Measurements from ENCODE around the gene MAMDC2.

Gene MAMDC2

GRCh38 chr9:70127540-70128416, 84.1 kb downstream of the MAMDC2 start:
- Histone ChIP-seq H3K9ac (ENCODE audit: low read length) (no peak overlapping the region), H3K14ac (ENCODE audit: low read length in 2 of 2) (no peak overlapping the region), H3K27ac (ENCODE audit: low read length, poor library complexity, severe bottlenecking) (no peak overlapping the region), H3K23ac (ENCODE audit: low read length in 2 of 2) (no peak overlapping the region), H3K27me3 (ENCODE audit: control insufficient read depth in 1 of 2, insufficient read depth in 1 of 2, low read length in 2 of 2) (peaks cover 0 to 3% of the 10 kb centered on the region in 2 experiments), H4K91ac (ENCODE audit: low read length) (no peak overlapping the region), H3K4me2 (ENCODE audit: low read length, poor library complexity, severe bottlenecking) (no peak overlapping the region), H3K79me1 (replicated peaks; ENCODE audit: low read length, poor library complexity, severe bottlenecking) (peaks cover 25% of the 10 kb centered on the region), H2BK15ac (ENCODE audit: low read depth, poor library complexity, severe bottlenecking) (no peak overlapping the region), H3K18ac (ENCODE audit: low read depth in 1 of 2, low read length in 2 of 2) (no peak overlapping the region), H2BK5ac (ENCODE audit: low read depth, low read length, poor library complexity, severe bottlenecking) (no peak overlapping the region), H3K36me3 (ENCODE audit: control insufficient read depth in 1 of 2, insufficient read depth in 2 of 2, low read depth in 1 of 2, low read length in 2 of 2) (peaks cover 0 to 37% of the 10 kb centered on the region in 2 experiments), H3K4me1 (ENCODE audit: control insufficient read depth, insufficient read depth, low read depth, low read length) (peaks cover 3% of the 10 kb centered on the region), H3K4me3 (ENCODE audit: insufficient read depth in 1 of 2, low read depth in 1 of 2, low read length in 2 of 2) (no peak overlapping the region), H4K8ac (ENCODE audit: low read length) (no peak overlapping the region), H2AK5ac (ENCODE audit: low read length, severe bottlenecking) (no peak overlapping the region), H3K4ac (ENCODE audit: low read depth in 1 of 2, low read length in 2 of 2) (no peak overlapping the region), H2BK12ac (ENCODE audit: low read length in 2 of 2) (no peak overlapping the region), H3K9me3 (ENCODE audit: control insufficient read depth, low read length) (no peaks in the 10 kb centered on the region), H2AFZ (ENCODE audit: low read depth, low read length) (no peak overlapping the region), H2BK120ac (ENCODE audit: low read depth, low read length) (no peak overlapping the region)
- 95% methylated on average over 5 of the region's 7 CpGs for WGBS
- no peak for DNase-seq

GRCh38 chr9:70130266-70130665, 86.6 kb downstream of the MAMDC2 start:
- WGBS, result 82% methylated on average over 2 of the region's 2 CpGs
- Histone ChIP-seq H2AK5ac (ENCODE audit: low read length, severe bottlenecking) (no peak overlapping the region), H3K4ac (ENCODE audit: low read depth in 1 of 2, low read length in 2 of 2) (no peak overlapping the region), H3K9me3 (ENCODE audit: control insufficient read depth, low read length) (no peaks in the 10 kb centered on the region), H3K9ac (ENCODE audit: low read length) (no peak overlapping the region), H3K4me1 (ENCODE audit: control insufficient read depth, insufficient read depth, low read depth, low read length) (peaks cover 4% of the 10 kb centered on the region), H2AFZ (ENCODE audit: low read depth, low read length) (no peak overlapping the region), H2BK5ac (ENCODE audit: low read depth, low read length, poor library complexity, severe bottlenecking) (no peak overlapping the region), H3K27ac (ENCODE audit: low read length, poor library complexity, severe bottlenecking) (no peak overlapping the region), H3K27me3 (ENCODE audit: control insufficient read depth in 1 of 2, insufficient read depth in 1 of 2, low read length in 2 of 2) (peaks cover 0 to 3% of the 10 kb centered on the region in 2 experiments), H3K4me3 (ENCODE audit: insufficient read depth in 1 of 2, low read depth in 1 of 2, low read length in 2 of 2) (no peak overlapping the region), H3K23ac (ENCODE audit: low read length in 2 of 2) (no peak overlapping the region), H3K79me1 (replicated peaks; ENCODE audit: low read length, poor library complexity, severe bottlenecking) (peaks cover 14% of the 10 kb centered on the region), H4K8ac (ENCODE audit: low read length) (no peak overlapping the region), H3K14ac (ENCODE audit: low read length in 2 of 2) (no peak overlapping the region), H2BK15ac (ENCODE audit: low read depth, poor library complexity, severe bottlenecking) (no peak overlapping the region), H2BK12ac (ENCODE audit: low read length in 2 of 2) (no peak overlapping the region), H4K91ac (ENCODE audit: low read length) (no peak overlapping the region), H3K18ac (ENCODE audit: low read depth in 1 of 2, low read length in 2 of 2) (no peak overlapping the region), H2BK120ac (ENCODE audit: low read depth, low read length) (no peak overlapping the region), H3K36me3 (ENCODE audit: control insufficient read depth in 1 of 2, insufficient read depth in 2 of 2, low read depth in 1 of 2, low read length in 2 of 2) (peaks cover 0 to 33% of the 10 kb centered on the region in 2 experiments), H3K4me2 (ENCODE audit: low read length, poor library complexity, severe bottlenecking) (no peak overlapping the region)
- no peak for DNase-seq

- H2BK12ac ChIP-seq (ENCODE audit: low read length in 2 of 2), result no peak overlapping the region
- DNase-seq, result no peak
- H3K14ac ChIP-seq (ENCODE audit: low read length in 2 of 2), result no peak overlapping the region
- no peaks in the 10 kb centered on the region for H3K9me3 ChIP-seq (ENCODE audit: control insufficient read depth, low read length)
- peaks cover 0 to 26% of the 10 kb centered on the region in 2 experiments for H3K36me3 ChIP-seq (ENCODE audit: control insufficient read depth in 1 of 2, insufficient read depth in 2 of 2, low read depth in 1 of 2, low read length in 2 of 2)
- H2BK120ac ChIP-seq (ENCODE audit: low read depth, low read length), result no peak overlapping the region
- H3K27ac ChIP-seq (ENCODE audit: low read length, poor library complexity, severe bottlenecking), result no peak overlapping the region
- H3K27me3 ChIP-seq (ENCODE audit: control insufficient read depth in 1 of 2, insufficient read depth in 1 of 2, low read length in 2 of 2), result peaks cover 0 to under 1% of the 10 kb centered on the region in 2 experiments
- no peak overlapping the region for H3K23ac ChIP-seq (ENCODE audit: low read length in 2 of 2)
- peaks cover 9% of the 10 kb centered on the region for H3K79me1 ChIP-seq (replicated peaks; ENCODE audit: low read length, poor library complexity, severe bottlenecking)
- no peak overlapping the region for H3K9ac ChIP-seq (ENCODE audit: low read length)
- H3K4me3 ChIP-seq (ENCODE audit: insufficient read depth in 1 of 2, low read depth in 1 of 2, low read length in 2 of 2), result no peak overlapping the region
- H3K4ac ChIP-seq (ENCODE audit: low read depth in 1 of 2, low read length in 2 of 2), result no peak overlapping the region
- H3K4me1 ChIP-seq (ENCODE audit: control insufficient read depth, insufficient read depth, low read depth, low read length), result peaks cover 6% of the 10 kb centered on the region
- no peak overlapping the region for H2AFZ ChIP-seq (ENCODE audit: low read depth, low read length)
- no peak overlapping the region for H2BK5ac ChIP-seq (ENCODE audit: low read depth, low read length, poor library complexity, severe bottlenecking)
- no peak overlapping the region for H3K4me2 ChIP-seq (ENCODE audit: low read length, poor library complexity, severe bottlenecking)
- no peak overlapping the region for H4K8ac ChIP-seq (ENCODE audit: low read length)
- no peak overlapping the region for H3K18ac ChIP-seq (ENCODE audit: low read depth in 1 of 2, low read length in 2 of 2)
- H2BK15ac ChIP-seq (ENCODE audit: low read depth, poor library complexity, severe bottlenecking), result no peak overlapping the region
- WGBS, result 94% methylated on average over 1 of the region's 1 CpG
- H4K91ac ChIP-seq (ENCODE audit: low read length), result no peak overlapping the region
- H2AK5ac ChIP-seq (ENCODE audit: low read length, severe bottlenecking), result no peak overlapping the region
Observed at GRCh38 chr9:70131296-70131695, 87.6 kb downstream of the MAMDC2 start.

- no peak overlapping the region for H2AK5ac ChIP-seq (ENCODE audit: low read length, severe bottlenecking)
- peak overlapping the region; percentile 25 for H3K27ac ChIP-seq (ENCODE audit: low read length, poor library complexity, severe bottlenecking)
- H3K9me3 ChIP-seq (ENCODE audit: control insufficient read depth, low read length), result no peaks in the 10 kb centered on the region
- 96% methylated on average over 5 of the region's 6 CpGs for WGBS
- H2BK15ac ChIP-seq (ENCODE audit: low read depth, poor library complexity, severe bottlenecking), result no peak overlapping the region
- H2AFZ ChIP-seq (ENCODE audit: low read depth, low read length), result no peak overlapping the region
- DNase-seq, result no peak
- H2BK120ac ChIP-seq (ENCODE audit: low read depth, low read length), result no peak overlapping the region
- no peak overlapping the region for H4K91ac ChIP-seq (ENCODE audit: low read length)
- no peak overlapping the region for H3K4me3 ChIP-seq (ENCODE audit: insufficient read depth in 1 of 2, low read depth in 1 of 2, low read length in 2 of 2)
- no peak overlapping the region for H3K14ac ChIP-seq (ENCODE audit: low read length in 2 of 2)
- H3K27me3 ChIP-seq (ENCODE audit: control insufficient read depth in 1 of 2, insufficient read depth in 1 of 2, low read length in 2 of 2), result no peaks in the 10 kb centered on the region
- H3K9ac ChIP-seq (ENCODE audit: low read length), result no peak overlapping the region
- no peak overlapping the region for H3K18ac ChIP-seq (ENCODE audit: low read depth in 1 of 2, low read length in 2 of 2)
- no peak overlapping the region for H2BK5ac ChIP-seq (ENCODE audit: low read depth, low read length, poor library complexity, severe bottlenecking)
- peaks cover 6% of the 10 kb centered on the region for H3K79me1 ChIP-seq (replicated peaks; ENCODE audit: low read length, poor library complexity, severe bottlenecking)
- peaks cover 5% of the 10 kb centered on the region for H3K4me1 ChIP-seq (ENCODE audit: control insufficient read depth, insufficient read depth, low read depth, low read length)
- peaks cover 0 to 23% of the 10 kb centered on the region in 2 experiments for H3K36me3 ChIP-seq (ENCODE audit: control insufficient read depth in 1 of 2, insufficient read depth in 2 of 2, low read depth in 1 of 2, low read length in 2 of 2)
- H4K8ac ChIP-seq (ENCODE audit: low read length), result no peak overlapping the region
- no peak overlapping the region for H3K4me2 ChIP-seq (ENCODE audit: low read length, poor library complexity, severe bottlenecking)
- no peak overlapping the region for H3K4ac ChIP-seq (ENCODE audit: low read depth in 1 of 2, low read length in 2 of 2)
- H3K23ac ChIP-seq (ENCODE audit: low read length in 2 of 2), result no peak overlapping the region
- H2BK12ac ChIP-seq (ENCODE audit: low read length in 2 of 2), result no peak overlapping the region
Observed at GRCh38 chr9:70133253-70134208, 89.9 kb downstream of the MAMDC2 start.
